GM12873 (cell line): ENCODE results near the gene VPS50.

Experiments
- CTCF ChIP-seq: IDR thresholded peaks from 2 replicates; pipeline ENCODE4 v1.5.1; 2012; ENCODE audit warnings: low read depth, mild to moderate bottlenecking, moderate library complexity, low read length, control low read depth; ENCODE audit not compliant: insufficient read depth; ENCODE audit errors: missing control alignments

Gene VPS50

GRCh38 chr7:93239824-93240223 lies 7.7 kb downstream of the VPS50 start:
- no peak for TF ChIP-seq CTCF

GRCh38 chr7:93242106-93242505 lies 9.9 kb downstream of the VPS50 start:
- TF ChIP-seq CTCF = no peak

- peak; percentile 35 for TF ChIP-seq CTCF
These were observed 13.6 kb downstream of the VPS50 start for GRCh38 chr7:93245525-93246432.

- no peak for TF ChIP-seq CTCF
These were observed 17.5 kb downstream of the VPS50 start for GRCh38 chr7:93249491-93250148.

GRCh38 chr7:93258661-93259060 lies 26.5 kb downstream of the VPS50 start:
- TF ChIP-seq CTCF = no peak

GRCh38 chr7:93262535-93262934 lies 30.4 kb downstream of the VPS50 start:
- no peak for TF ChIP-seq CTCF

GRCh38 chr7:93265220-93265619 lies 33.1 kb downstream of the VPS50 start:
- no peak for TF ChIP-seq CTCF
